ENCODE data around the gene PNMA8C. TPM values are rescaled to one million over a fixed set of nuclear protein-coding genes. Genes with fewer than 3 reads are reported as not detected.

The PNMA8C gene
- total RNA-seq, 1 experiment from 2014 or later: not detected

DNA sequence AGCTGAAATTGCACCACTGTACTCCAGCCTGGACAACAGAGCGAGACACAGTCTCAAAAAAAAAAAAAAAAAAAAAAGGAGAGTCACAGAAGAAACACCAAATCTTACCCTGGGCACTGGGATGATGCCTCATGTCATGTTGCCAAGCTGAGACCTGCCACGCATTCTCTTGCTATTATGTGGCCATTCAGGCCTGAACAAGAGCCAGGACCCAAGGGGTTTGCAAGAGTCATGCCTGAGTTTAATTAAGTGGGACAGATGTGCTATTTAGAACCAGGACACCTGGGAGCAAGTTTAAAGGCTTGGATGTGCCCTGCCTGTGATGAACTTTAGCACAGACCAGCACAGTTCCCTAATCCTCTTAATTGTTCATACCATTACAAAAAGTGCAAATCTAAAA is 32.8 kb upstream of the PNMA8C start:
- no TSS peak for BruUV-seq (replicated peaks)
- no peaks in the 10 kb centered on the region; the same call in 1 of the 2 replicates for H3K4me1 ChIP-seq (ENCODE audit: control insufficient read depth, insufficient read depth, low read length)
- ATAC-seq (no peak), DNase-seq (ENCODE audit: low read depth, low spot score) (no peak)
- H3K27ac ChIP-seq (ENCODE audit: low read length): no peak overlapping the region
- intact Hi-C loops (cut with micrococcal nuclease; ENCODE audit: unreplicated experiment): no loop called here
- no peaks in the 10 kb centered on the region for H3K36me3 ChIP-seq (ENCODE audit: control insufficient read depth, insufficient read depth, low read length)
- no peaks in the 10 kb centered on the region for H3K9me3 ChIP-seq (ENCODE audit: control insufficient read depth, insufficient read depth, low read depth, low read length)
- CTCF ChIA-PET: interaction anchor here (0.6 kb wide), 1 partner anchor 71 kb away, joined by 3 read pairs; no protein-coding TSS in a partner anchor
- no peak overlapping the region for H3K4me3 ChIP-seq (ENCODE audit: low read depth in 2 of 2, low read length in 2 of 2)
- no peak for TF ChIP-seq POLR2AphosphoS5 (IDR thresholded peaks at IDR 0.05; ENCODE audit: low read depth, low read length)
- no peak for TF ChIP-seq REST (IDR thresholded peaks at IDR 0.05; ENCODE audit: insufficient read depth in 1 of 2, low read depth in 2 of 2, low read length in 1 of 2)
- TF ChIP-seq, protein P1, sequence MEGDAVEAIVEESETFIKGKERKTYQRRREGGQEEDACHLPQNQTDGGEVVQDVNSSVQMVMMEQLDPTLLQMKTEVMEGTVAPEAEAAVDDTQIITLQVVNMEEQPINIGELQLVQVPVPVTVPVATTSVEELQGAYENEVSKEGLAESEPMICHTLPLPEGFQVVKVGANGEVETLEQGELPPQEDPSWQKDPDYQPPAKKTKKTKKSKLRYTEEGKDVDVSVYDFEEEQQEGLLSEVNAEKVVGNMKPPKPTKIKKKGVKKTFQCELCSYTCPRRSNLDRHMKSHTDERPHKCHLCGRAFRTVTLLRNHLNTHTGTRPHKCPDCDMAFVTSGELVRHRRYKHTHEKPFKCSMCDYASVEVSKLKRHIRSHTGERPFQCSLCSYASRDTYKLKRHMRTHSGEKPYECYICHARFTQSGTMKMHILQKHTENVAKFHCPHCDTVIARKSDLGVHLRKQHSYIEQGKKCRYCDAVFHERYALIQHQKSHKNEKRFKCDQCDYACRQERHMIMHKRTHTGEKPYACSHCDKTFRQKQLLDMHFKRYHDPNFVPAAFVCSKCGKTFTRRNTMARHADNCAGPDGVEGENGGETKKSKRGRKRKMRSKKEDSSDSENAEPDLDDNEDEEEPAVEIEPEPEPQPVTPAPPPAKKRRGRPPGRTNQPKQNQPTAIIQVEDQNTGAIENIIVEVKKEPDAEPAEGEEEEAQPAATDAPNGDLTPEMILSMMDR (IDR thresholded peaks at IDR 0.05): no peak
- no peak for TF ChIP-seq TCF7L2 (IDR thresholded peaks at IDR 0.05; ENCODE audit: low read depth, low read length)
- TF ChIP-seq SIN3A (IDR thresholded peaks at IDR 0.05; ENCODE audit: borderline replicate concordance, insufficient read depth, low read depth, low read length): no peak
- in situ Hi-C loops (cut with HindIII; ENCODE audit: low pct_unique_long_range_greater_than_20kb, low sequenced_read_pairs): no loop called here
- H3K27me3 ChIP-seq (ENCODE audit: control insufficient read depth, insufficient read depth, low read length): no peaks in the 10 kb centered on the region
- POLR2A ChIA-PET: interaction anchor here (0.6 to 0.7 kb wide), 3 partner anchors 16 to 515 kb away, joined by 3 to 9 read pairs (median 3); no protein-coding TSS in a partner anchor

- in situ Hi-C loops (cut with HindIII; ENCODE audit: low pct_unique_long_range_greater_than_20kb, low sequenced_read_pairs) (no loop called here), intact Hi-C loops (cut with micrococcal nuclease; ENCODE audit: unreplicated experiment) (no loop called here)
- H3K4me1 ChIP-seq (ENCODE audit: control insufficient read depth, insufficient read depth, low read length): no peaks in the 10 kb centered on the region
- CTCF ChIA-PET: no interaction called here
- H3K27ac ChIP-seq (ENCODE audit: low read length): no peak overlapping the region
- no peaks in the 10 kb centered on the region for H3K27me3 ChIP-seq (ENCODE audit: control insufficient read depth, insufficient read depth, low read length)
- POLR2A ChIA-PET: interaction anchor here (0.6 to 0.7 kb wide), 3 partner anchors 17 to 515 kb away, joined by 3 to 9 read pairs (median 3); no protein-coding TSS in a partner anchor
- ATAC-seq (no peak), DNase-seq (ENCODE audit: low read depth, low spot score) (no peak)
- no peak for TF ChIP-seq TCF7L2 (IDR thresholded peaks at IDR 0.05; ENCODE audit: low read depth, low read length)
- TF ChIP-seq POLR2AphosphoS5 (IDR thresholded peaks at IDR 0.05; ENCODE audit: low read depth, low read length): no peak
- TF ChIP-seq REST (IDR thresholded peaks at IDR 0.05; ENCODE audit: insufficient read depth in 1 of 2, low read depth in 2 of 2, low read length in 1 of 2): no peak
- TF ChIP-seq SIN3A (IDR thresholded peaks at IDR 0.05; ENCODE audit: borderline replicate concordance, insufficient read depth, low read depth, low read length): no peak
- BruUV-seq (replicated peaks): no TSS peak
- no peaks in the 10 kb centered on the region for H3K9me3 ChIP-seq (ENCODE audit: control insufficient read depth, insufficient read depth, low read depth, low read length)
- H3K36me3 ChIP-seq (ENCODE audit: control insufficient read depth, insufficient read depth, low read length): no peaks in the 10 kb centered on the region
- no peak overlapping the region for H3K4me3 ChIP-seq (ENCODE audit: low read depth in 2 of 2, low read length in 2 of 2)
These were observed 32.2 kb upstream of the PNMA8C start for GRCh38 chr19:46460981-46461380.

Measured in Panc1 (cell line).